Right lung (tissue), 5 donors: ENCODE measurements around the gene ZAR1L. TPM values are rescaled to one million over a fixed set of nuclear protein-coding genes. Genes with fewer than 3 reads are reported as not detected.

Experiments
- DNase-seq, 2 donors: peaks; one replicate each; pipeline ENCODE4 v3.0.0-alpha.2; 2013
- polyA plus RNA-seq, 5 donors: library from polyadenylated mRNA; unstranded; fragments of 120-200 nt; gene quantifications; one replicate each; pipeline versions ENCODE4 v1.2.1 to v1.2.3, GENCODE V29; 2013; ENCODE audit warnings: inconsistent platforms in 1 of 5, low replicate concordance in 1 of 5; ENCODE audit not compliant: insufficient read length in 5 of 5, insufficient read depth in 1 of 5

Gene ZAR1L
- polyA plus RNA-seq, 5 donors = not detected

- DNase-seq = no peak
Observed at GRCh38 chr13:32305646-32306045, 9.5 kb downstream of the ZAR1L start.

GRCh38 chr13:32302461-32302860, 12.7 kb downstream of the ZAR1L start:
- no peak for DNase-seq

DNA sequence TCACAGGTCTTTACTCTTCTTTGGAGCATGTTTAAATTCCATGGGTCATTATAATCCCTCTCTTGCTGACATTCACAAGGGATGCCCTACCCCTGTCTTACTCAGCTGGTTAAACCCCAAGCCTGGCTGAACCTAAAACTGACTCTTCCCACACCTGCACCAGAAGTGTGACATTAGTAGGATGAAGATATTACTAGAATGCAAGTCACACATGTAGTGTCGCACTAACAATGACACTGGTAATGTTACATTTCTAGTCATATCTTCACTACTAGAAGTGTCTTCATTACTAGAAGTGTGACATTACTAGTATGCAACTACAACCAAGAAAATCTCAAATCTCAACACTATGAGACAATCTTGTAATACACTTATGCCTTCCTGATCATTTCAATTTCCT, 14.2 kb downstream of the ZAR1L start:
- DNase-seq = no peak

DNA sequence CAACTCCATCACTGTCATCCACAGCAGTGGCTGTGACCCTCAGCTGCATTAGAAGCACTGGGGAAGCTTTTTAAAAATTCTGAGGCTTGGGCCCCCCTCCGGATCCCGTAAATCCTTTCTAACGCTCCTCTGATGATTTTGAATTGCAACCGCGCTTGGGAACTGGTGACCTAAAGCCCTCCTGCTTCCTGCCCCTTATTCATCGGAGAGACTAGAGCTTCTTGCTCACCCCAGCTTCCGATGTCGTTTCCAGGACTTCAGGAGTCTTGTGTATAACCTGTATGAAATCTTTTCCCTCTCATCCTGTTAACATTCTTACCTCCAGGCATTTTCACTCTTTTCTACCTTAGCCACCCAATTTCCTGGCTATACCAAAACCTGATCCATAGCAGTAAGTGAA, 14.8 kb downstream of the ZAR1L start:
- DNase-seq = no peak

GRCh38 chr13:32299893-32300292, 15.3 kb downstream of the ZAR1L start:
- no peak for DNase-seq

- DNase-seq = no peak
Observed at GRCh38 chr13:32298695-32299094, 16.5 kb downstream of the ZAR1L start.

- DNase-seq = no peak
Observed at GRCh38 chr13:32297206-32297605, 18.0 kb downstream of the ZAR1L start.

- DNase-seq = no peak
Observed at GRCh38 chr13:32285633-32285965, 29.6 kb downstream of the ZAR1L start.

GRCh38 chr13:32284927-32285632, 30.1 kb downstream of the ZAR1L start:
- DNase-seq = peak in 1 of 2 donors; percentile 23

GRCh38 chr13:32282096-32282711, 33.0 kb downstream of the ZAR1L start:
- DNase-seq = no peak

GRCh38 chr13:32281096-32281495, 34.1 kb downstream of the ZAR1L start:
- no peak for DNase-seq

DNA sequence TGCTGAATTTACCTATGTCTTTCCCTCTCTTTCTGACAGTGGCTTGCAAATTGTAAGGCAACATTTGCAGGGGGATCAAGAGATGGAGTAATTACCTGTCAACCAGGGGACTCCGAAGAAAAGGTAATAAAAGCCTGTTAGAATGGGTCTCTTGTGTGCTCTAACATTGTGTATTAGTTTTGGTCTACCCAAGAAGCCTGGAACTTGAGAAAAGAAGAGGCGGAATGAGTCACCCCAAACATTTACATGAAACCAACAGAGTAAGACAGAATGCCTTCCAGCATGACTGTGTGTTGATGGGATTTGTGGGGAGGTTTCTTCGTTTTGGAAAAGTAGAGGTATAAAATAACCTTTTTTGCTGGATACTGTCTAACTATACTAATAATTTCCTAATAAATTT, 36.7 kb downstream of the ZAR1L start:
- DNase-seq = no peak

- no peak for DNase-seq
Observed at GRCh38 chr13:32277839-32278238, 37.3 kb downstream of the ZAR1L start.

DNA sequence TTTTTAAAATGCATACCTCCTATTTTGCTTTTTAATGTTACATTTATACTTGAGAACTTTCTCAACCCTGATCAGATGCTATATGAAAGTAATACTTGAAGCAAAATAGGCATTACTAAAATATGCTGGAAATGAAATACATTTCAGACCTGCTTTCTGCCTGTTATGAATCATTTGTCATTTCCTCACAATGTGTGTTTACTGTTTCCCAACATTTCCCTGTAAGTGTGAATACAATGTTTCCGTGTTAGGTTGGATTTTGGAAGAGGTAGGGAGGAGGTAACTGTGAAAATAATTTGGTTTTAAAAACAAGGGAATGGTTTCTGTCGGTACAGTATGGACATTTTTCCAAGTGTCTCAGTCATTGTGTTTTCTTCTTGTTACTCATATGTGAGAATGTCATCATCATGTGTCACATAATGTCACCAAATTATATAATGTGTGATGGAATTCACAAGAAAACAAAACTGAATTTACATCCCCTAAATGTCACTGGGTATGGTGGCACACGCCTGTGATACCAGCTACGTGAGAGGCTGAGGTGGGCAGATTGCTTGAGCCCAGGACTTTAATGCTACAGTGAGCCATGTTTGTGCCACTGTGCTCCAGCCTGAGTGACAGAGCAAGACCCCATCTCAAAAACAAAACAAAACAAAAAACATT, 43.0 kb downstream of the ZAR1L start:
- DNase-seq = no peak

DNA sequence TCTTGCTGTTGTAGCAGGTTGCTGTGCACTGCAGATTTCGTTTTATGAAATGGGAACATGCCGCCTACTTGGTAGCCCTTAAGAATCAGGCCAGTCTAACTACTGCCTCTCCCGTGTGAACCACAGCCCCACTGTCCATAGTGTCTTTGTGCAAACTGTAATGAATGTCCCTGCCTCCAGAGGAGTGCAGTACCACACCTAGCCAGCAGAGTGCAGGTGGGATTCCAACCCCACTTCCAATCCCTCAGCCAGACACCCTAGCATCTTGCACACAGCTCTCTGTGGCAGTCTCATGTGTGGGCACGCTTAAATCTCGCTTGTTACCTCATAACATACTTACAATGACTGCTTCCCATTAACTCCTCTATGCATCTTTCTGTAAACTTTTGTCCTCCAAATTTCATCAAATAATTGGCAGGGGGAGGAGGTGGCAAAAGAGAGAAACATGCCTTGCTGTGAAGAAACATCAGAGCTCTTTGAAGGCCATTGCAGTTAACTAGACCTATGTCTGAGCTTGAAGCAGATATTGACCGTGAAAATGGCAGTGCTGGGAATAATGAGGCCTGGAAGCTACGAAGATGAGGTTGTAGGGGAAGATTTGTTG, 47.2 kb downstream of the ZAR1L start:
- no peak for DNase-seq

GRCh38 chr13:32266130-32266529, 49.0 kb downstream of the ZAR1L start:
- DNase-seq = no peak

DNA sequence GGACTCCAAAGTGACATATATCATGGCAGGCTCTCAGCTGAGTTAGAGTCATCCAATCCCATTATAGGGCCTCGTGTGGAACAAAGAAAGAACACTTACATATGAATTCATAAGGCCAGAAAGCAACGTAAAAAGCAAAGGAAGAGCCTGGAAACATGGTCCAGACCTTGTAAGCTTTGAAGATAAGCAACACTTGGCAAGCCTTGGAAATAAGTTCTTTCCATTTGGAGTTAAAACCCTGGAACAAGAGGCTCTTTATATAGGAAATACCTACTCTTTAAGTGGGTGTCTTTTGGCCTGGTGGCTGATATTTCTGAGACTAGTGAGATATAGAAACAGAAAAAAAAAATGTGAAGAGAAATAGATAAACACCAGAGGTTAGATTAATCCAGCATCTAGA, 49.4 kb downstream of the ZAR1L start:
- DNase-seq = no peak

- DNase-seq = no peak
Observed at GRCh38 chr13:32264407-32264806, 50.8 kb downstream of the ZAR1L start.

- DNase-seq = no peak
Observed at GRCh38 chr13:32262619-32263018, 52.5 kb downstream of the ZAR1L start.

GRCh38 chr13:32262165-32262564, 53.0 kb downstream of the ZAR1L start:
- DNase-seq = no peak

- peak in 1 of 2 donors; percentile 36 for DNase-seq
Observed at GRCh38 chr13:32261567-32261966, 53.6 kb downstream of the ZAR1L start.

GRCh38 chr13:32259116-32259515, 56.0 kb downstream of the ZAR1L start:
- DNase-seq = no peak

- no peak for DNase-seq
Observed at GRCh38 chr13:32257649-32258048, 57.5 kb downstream of the ZAR1L start.
